ENCODE results near the gene CFAP53.

Gene CFAP53

GRCh38 chr18:50193796-50194630, 72.3 kb downstream of the CFAP53 start:
- DNase-seq (ENCODE audit: low read depth): no peak

- DNase-seq (ENCODE audit: low read depth): no peak
These were observed 73.1 kb downstream of the CFAP53 start for GRCh38 chr18:50192995-50193795.

GRCh38 chr18:50190926-50191325, 75.4 kb downstream of the CFAP53 start:
- DNase-seq (ENCODE audit: low read depth): no peak

GRCh38 chr18:50190236-50190635, 76.1 kb downstream of the CFAP53 start:
- no peak for DNase-seq (ENCODE audit: low read depth)

- DNase-seq (ENCODE audit: low read depth): no peak
These were observed 77.1 kb downstream of the CFAP53 start for GRCh38 chr18:50189160-50189559.

- no peak for DNase-seq (ENCODE audit: low read depth)
These were observed 77.6 kb downstream of the CFAP53 start for GRCh38 chr18:50188652-50189051.

GRCh38 chr18:50187659-50188058, 78.6 kb downstream of the CFAP53 start:
- no peak for DNase-seq (ENCODE audit: low read depth)

GRCh38 chr18:50186385-50186784, 79.9 kb downstream of the CFAP53 start:
- DNase-seq (ENCODE audit: low read depth): no peak

- DNase-seq (ENCODE audit: low read depth): no peak
These were observed 82.7 kb downstream of the CFAP53 start for GRCh38 chr18:50183556-50183955.

GRCh38 chr18:50182511-50182910, 83.8 kb downstream of the CFAP53 start:
- no peak for DNase-seq (ENCODE audit: low read depth)

GRCh38 chr18:50181590-50181989, 84.7 kb downstream of the CFAP53 start:
- DNase-seq (ENCODE audit: low read depth): no peak

- no peak for DNase-seq (ENCODE audit: low read depth)
These were observed 86.8 kb downstream of the CFAP53 start for GRCh38 chr18:50179465-50179864.

- no peak for DNase-seq (ENCODE audit: low read depth)
These were observed 88.9 kb downstream of the CFAP53 start for GRCh38 chr18:50177294-50177992.
